Measurements from ENCODE around the gene HCRT.
A peak's percentile ranks its signal among the peaks of the same experiment; 100 is the strongest.
"Not testable (repeated sequence)": the region's sequence is repeated elsewhere in the genome, so short reads cannot be mapped to it uniquely, and the experiment has no call there.

The HCRT gene

GRCh38 chr17:42179335-42179734 lies 5.9 kb downstream of the HCRT start:
- DNase-seq (ENCODE audit: low spot score), result no peak

DNA sequence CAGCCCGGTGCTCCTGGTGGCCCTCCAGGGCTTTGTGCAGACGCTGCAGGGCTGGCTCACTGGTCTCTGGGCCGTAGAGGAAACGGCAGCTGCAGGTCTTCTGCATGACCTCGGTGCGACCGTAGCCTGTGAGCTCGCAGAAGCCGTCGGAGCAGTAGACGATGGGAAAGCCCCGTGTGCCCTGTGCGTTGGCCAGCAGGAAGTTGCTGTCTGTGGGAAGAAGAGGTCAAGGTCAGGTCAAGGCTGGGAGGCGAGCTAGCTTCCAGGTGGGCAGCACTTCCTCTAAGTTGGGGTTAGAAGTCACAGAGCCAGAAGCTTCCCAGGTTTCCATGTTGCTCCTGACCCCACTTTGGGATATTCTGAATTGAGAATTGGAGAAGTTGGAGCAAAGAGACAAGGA lies 6.4 kb downstream of the HCRT start:
- no peak for DNase-seq (ENCODE audit: low spot score)

- no peak for DNase-seq (ENCODE audit: low spot score)
These were observed 7.6 kb downstream of the HCRT start for GRCh38 chr17:42177684-42178083.

- no peak for DNase-seq (ENCODE audit: low spot score)
These were observed 11.0 kb downstream of the HCRT start for GRCh38 chr17:42174126-42174783.

DNA sequence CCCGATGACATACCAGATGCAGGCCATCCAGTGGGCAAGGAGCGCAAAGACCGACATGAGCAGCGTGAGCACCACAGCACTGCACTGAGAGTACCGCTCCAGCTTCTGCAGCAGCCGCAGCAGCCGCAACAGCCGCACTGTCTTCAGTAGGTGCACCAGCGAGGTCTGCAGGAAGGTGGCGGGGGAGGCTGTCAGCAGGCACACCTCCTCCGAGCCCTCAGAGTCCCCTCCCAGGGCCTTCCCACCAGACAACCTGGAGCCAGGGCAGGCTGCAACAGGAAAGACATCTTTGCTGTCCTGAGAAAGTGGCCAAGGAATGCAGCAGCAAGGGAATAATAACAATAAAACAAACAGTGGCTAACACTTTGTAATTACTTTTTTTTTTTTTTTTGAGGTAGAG lies 13.4 kb downstream of the HCRT start:
- DNase-seq (ENCODE audit: low spot score), result no peak

DNA sequence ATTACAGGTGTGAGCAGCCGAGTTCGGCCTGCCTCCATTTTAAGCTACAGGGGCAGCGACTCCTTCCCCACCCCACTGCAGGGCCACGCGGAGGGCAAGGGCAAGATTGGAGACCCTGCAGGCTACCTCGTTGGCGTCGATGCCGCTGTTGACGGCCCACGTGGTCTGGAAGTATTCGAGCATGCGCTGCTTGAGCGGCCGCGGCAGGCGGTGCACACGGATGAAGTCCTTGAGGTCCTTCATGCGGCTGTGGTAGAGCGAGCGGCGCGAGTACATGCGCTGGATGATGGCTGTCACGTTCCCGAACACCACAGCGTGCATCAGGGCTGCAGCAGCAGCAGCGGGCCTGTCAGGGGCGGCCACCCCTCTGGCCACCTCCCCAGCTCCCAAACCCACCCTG lies 15.9 kb downstream of the HCRT start:
- DNase-seq (ENCODE audit: low spot score), result no peak

GRCh38 chr17:42167807-42168206 lies 17.4 kb downstream of the HCRT start:
- no peak for DNase-seq (ENCODE audit: low spot score)

DNA sequence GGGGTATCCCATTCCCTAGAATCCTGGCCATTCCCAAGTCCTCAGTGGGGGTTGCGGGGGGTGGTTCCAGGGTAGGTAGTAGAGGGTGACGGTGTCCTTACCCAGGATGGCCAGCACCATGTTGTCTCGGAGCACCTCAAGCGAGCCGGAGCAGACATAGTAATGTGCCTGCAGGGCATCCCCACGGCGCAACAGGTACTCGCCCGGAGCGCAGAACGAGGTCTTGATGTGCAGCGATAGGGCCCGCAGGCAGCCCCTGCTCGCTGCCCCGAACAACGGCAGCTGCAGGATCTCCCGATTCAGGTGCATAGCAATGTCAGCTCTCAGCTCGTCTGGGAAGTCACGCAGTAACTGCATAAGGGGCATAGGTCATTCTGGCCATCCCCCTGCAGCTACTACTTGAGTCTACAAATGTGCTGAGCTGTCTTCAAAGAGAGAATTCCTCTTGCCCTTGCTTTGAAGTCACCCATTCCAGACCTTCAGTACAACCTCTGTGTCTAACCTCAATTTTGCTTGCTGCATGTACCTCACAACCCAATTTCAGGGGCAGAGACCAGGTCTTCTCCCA lies 19.0 kb downstream of the HCRT start:
- no peak for DNase-seq (ENCODE audit: low spot score)

GRCh38 chr17:42165751-42166150 lies 19.5 kb downstream of the HCRT start:
- DNase-seq (ENCODE audit: low spot score), result no peak

- DNase-seq (ENCODE audit: low spot score), result no peak
These were observed 21.4 kb downstream of the HCRT start for GRCh38 chr17:42163696-42164407.

DNA sequence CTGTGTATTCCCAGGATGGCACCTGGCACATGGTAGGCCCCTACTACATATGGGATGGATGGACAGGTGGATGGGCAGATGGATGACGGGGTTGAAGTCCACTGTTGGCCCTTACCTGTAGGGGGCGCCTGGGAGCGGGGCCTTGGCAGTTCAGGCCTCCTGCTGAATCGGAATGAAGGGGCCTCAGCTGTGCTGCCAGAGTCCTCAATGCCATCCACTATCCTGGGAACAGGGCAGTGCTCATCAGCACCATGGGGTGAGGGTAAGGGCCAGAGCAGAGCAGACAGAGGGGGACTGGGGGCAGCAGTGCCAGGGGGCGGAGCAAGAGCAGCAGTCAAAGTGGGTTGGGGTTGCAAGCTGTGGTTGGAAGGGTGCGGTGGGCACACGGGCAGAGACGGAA lies 22.1 kb downstream of the HCRT start:
- DNase-seq (ENCODE audit: low spot score), result no peak

- DNase-seq (ENCODE audit: low spot score), result no peak
These were observed 24.7 kb downstream of the HCRT start for GRCh38 chr17:42160531-42160910.

DNA sequence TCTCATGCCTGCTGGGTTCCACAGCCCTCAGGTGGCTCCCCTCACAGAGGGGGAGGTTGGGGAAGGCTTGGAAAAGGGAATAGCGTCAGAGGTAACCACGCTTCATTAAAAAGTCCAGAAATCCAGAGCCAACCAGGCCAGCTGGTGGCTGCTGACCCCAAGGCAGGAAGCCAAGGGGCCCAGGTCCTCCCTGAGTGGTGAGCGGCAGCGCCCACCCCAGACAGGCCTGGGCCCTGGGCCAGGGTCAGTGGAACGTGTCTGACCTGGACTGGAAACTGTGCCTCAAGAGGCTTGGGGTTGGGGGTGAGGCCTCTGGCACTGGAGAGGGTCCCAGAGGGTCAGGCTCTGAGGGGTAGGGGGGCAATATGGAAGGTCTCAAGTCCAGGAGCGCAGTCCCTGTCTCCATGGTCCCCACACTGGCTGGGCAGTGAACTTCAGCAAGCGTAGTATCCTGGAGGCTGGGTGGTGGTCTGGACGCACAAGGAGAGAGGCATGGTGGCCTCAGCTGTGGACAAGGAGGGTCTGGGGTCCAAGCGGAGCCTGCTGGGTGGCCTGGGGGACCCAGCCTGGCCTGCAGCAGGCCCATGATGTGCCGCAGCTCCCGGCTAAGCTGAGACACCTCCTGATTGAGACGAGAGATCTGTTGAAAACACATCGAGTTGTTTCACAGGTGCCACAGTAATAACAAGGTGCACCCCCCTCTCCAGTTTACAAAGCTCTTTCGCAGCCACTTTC lies 25.3 kb downstream of the HCRT start:
- no peak for DNase-seq (ENCODE audit: low spot score)

GRCh38 chr17:42155614-42156045 lies 29.6 kb downstream of the HCRT start:
- DNase-seq (ENCODE audit: low spot score), result no peak

DNA sequence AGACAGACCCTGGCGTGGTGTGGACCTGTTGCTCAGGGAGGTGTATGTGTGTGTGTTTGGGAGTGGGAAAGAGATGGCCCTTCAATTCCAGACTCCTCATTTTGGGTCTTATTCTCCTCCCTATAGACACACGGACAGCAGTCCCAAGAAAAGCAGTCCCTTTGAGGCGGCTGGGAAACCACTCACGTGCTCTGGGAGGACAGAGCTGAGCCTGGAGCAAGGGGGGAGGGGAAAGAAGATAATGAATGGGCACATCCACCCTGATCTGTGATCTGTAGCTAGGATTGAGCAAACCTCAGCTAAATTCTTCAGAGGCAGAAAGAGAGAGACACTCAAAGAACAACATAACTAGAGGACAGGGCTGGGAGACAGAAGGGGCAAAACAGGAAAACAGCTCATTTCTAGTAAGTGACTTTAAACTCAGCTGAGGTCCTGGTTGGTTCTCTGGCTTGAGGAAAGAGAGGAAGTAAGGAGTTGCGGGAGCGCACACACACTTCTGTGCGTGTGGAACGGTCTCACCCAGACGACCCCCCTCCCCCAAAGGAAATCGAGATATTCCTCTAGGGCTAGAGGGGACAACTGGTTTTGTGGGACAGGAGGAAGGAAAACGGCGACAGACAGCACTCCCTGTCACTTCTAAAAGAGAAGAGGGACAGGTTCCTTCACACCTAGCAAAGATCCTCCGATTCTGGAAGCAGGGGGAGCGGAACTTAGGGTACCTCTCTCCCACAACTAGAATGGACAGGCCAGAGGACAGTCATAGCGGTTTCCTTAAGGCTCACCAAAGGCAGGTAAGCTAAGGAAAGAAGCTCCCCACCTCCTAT lies 31.1 kb downstream of the HCRT start:
- DNase-seq (ENCODE audit: low spot score), result no peak

DNA sequence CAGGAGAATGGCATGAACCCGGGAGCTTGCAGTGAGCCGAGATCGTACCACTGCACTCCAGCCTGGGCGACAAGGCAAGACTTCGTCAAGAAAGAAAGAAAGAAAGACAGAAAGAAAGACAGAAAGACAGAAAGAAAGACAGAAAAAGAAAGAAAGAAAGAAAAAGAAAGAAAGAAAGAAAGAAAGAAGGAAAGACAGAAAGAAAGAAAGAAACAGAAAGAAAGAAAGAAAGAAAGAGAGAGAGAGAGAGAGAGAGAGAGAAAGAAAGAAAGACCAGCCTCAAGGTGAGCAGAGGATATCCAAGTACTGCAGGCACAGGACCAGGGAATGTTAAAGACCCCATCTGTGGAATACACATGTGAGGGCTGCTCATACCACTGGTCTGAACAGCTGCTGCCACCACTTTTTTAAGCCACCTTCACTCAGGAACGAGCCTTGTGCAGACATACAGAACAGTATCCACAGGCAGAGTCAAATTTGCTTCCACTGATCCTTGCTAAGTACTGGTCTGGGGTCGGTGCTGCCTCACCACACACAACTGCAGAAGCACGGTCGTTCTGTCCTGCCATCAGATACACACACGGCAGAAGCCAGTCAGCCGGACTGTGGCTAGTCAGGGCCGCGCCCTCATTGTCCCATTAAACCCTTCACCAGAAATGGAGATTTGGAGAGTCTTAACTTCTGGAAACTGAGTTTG lies 38.2 kb downstream of the HCRT start:
- DNase-seq (ENCODE audit: low spot score), result no peak

DNA sequence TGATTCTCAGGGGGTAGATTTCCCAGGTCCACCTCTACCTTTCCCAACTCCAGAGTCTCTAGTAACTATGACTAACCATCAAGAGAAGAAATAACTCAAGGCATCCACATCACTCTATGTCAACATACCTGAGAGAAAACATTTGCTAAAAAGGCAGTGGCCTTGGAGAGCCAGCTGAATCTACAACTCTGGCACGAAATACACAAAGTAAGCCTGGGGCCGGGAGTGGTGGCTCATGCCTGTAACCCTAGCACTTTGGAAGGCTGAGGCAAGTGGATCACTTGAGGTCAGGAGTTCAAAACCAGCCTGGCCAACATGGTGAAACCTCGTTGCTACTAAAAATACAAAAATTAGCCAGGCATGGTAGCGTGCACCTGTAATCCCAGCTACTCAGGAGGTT lies 42.1 kb downstream of the HCRT start:
- not testable (repeated sequence) for DNase-seq (ENCODE audit: low spot score)

DNA sequence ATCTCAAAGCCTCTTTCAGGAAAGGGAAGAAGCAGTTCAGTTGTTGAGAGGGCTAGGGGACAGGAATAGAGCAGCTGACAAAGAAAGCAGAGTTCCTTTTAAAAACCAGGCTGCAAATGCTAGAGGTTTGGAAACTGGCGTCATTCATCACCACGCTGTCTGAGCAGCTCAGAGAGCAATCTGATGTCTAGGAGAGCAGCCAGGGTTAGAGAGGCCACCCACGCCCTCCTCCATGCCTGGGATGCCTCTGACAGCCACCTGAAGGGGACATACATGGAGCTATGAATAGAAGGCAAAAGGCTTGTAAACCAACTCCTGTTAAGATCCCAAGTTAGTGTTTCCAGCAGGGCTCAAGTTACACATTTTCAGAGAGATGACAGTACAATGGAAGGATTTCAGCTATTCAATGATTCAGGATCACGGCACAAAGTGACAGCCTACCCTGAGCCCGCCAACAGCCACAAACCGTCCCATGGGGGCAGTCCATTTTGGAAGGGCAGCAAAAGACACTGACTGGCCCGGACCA lies 42.8 kb downstream of the HCRT start:
- DNase-seq (ENCODE audit: low spot score), result peak; percentile 65

DNA sequence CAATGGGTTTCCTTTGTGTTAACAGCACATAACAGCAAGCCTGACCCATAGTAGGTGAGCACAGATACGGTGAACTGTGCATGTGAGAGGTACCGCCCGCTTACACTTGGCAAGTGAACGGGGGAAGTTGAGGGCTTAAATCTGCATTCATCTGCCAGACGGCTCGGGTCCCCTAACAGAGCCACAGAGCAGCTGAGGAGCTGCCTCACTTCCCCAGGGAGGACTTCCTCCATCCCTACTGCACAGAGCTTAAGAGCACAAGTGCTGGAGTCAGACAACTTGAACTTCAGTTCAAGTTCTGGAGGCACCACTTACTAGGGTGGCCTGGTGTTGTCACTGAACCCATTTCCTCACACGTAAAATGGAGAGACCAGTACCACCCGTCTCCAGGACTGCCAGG lies 43.9 kb downstream of the HCRT start:
- no peak for DNase-seq (ENCODE audit: low spot score)

- not testable (repeated sequence) for DNase-seq (ENCODE audit: low spot score)
These were observed 44.6 kb downstream of the HCRT start for GRCh38 chr17:42140690-42141089.

Measured in hepatic stellate cell (primary cell).